Left ventricle myocardium inferior (tissue), 1 donor: Measurements from ENCODE around the gene SCIMP. TPM values are rescaled to one million over a fixed set of nuclear protein-coding genes. Genes with fewer than 3 reads are reported as not detected.
"Not testable (repeated sequence)": the region's sequence is repeated elsewhere in the genome, so short reads cannot be mapped to it uniquely, and the experiment has no call there.

ENCODE experiments used
- DNase-seq: peaks from one replicate; pipeline ENCODE4 v3.0.0-alpha.2; 2020
- H3K27ac ChIP-seq: fragments of 200-600 bp; replicated peaks from 2 replicates; pipeline ENCODE4 v1.8.0; 2021
- H3K27me3 ChIP-seq: fragments of 200-600 bp; 2 replicates; pipeline ENCODE4 v1.8.0; 2021; ENCODE audit warnings: low read depth
- H3K36me3 ChIP-seq: fragments of 200-600 bp; 2 replicates; pipeline ENCODE4 v1.8.0; 2021
- H3K4me1 ChIP-seq: fragments of 200-600 bp; 2 replicates; pipeline ENCODE4 v1.8.0; 2021
- H3K4me3 ChIP-seq: fragments of 200-600 bp; 2 replicates; pipeline ENCODE4 v1.8.0; 2021; ENCODE audit warnings: mild to moderate bottlenecking, moderate library complexity
- H3K9me3 ChIP-seq: fragments of 200-600 bp; replicated peaks from 2 replicates; pipeline ENCODE4 v1.8.0; 2021
- intact Hi-C: fragments of 100-400 bp; cut with micrococcal nuclease; formaldehyde crosslinking; loops from one replicate; pipeline ENCODE4 v1.11.0; 2022
- total RNA-seq: library from RNA; stranded (reverse); fragmentation: NEBNext Ultra II Directional; extraction: Animal tissue kit (Norgen Biotek cat#: 25700); gene quantifications from one replicate; pipeline ENCODE4 v1.2.1, GENCODE V29; 2021
- TF ChIP-seq, protein P1 (sequence below): fragments of 200-600 bp; IDR thresholded peaks from 2 replicates; pipeline ENCODE4 v1.8.0; 2021; ENCODE audit warnings: antibody characterized with exemption, mild to moderate bottlenecking, borderline replicate concordance
- donor health status: DM: no; HTN: yes; CAD: no; lungs with severe emphysema.

SCIMP gene
- total RNA-seq, 1 donor from 2014 or later, result 0.74 TPM

DNA sequence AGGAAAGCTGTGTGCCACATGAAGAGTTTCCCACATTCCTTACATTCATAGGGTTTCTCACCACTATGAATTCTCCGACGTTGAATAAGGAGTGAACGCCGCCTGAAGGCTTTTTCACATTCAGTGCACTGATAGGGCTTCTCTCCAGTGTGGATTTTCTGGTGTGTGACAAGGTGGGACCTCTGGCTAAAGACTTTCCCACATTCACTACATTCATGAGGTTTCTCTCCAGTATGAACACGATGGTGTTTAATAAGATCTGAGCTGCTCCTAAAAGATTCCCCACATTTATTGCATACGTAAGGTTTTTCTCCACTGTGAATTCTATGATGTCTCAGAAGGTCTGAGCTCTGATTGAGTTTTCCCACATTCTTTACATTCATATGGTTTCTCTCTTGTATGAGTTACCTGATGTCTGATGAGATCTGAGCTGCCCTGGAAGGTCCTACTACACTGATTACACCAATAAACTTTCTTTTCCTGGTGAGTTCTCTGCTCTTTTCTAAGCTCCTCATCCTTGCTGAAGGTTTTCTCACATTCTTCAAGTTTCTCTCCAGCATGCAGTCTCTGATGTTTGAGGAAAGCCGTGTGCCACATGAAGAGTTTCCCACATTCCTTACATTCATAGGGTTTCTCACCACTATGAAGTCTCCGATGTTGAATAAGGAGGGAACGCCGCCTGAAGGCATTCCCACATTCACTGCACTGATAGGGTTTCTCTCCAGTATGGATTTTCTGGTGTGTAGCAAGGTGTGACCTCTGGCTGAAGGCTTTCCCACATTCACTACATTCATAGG lies 53.0 kb downstream of the SCIMP start:
- DNase-seq, result no peak
- H3K27ac ChIP-seq, result no peak overlapping the region
- intact Hi-C loops, result loop anchor here (10.0 kb wide), 1 partner anchor 87 kb away; no protein-coding TSS in a partner anchor
- no peak overlapping the region for H3K4me3 ChIP-seq
- no peaks in the 10 kb centered on the region for H3K4me1 ChIP-seq
- no peaks in the 10 kb centered on the region for H3K27me3 ChIP-seq
- H3K36me3 ChIP-seq, result peaks cover 85% of the 10 kb centered on the region
- peaks cover 100% of the 10 kb centered on the region for H3K9me3 ChIP-seq
- TF ChIP-seq, protein P1, sequence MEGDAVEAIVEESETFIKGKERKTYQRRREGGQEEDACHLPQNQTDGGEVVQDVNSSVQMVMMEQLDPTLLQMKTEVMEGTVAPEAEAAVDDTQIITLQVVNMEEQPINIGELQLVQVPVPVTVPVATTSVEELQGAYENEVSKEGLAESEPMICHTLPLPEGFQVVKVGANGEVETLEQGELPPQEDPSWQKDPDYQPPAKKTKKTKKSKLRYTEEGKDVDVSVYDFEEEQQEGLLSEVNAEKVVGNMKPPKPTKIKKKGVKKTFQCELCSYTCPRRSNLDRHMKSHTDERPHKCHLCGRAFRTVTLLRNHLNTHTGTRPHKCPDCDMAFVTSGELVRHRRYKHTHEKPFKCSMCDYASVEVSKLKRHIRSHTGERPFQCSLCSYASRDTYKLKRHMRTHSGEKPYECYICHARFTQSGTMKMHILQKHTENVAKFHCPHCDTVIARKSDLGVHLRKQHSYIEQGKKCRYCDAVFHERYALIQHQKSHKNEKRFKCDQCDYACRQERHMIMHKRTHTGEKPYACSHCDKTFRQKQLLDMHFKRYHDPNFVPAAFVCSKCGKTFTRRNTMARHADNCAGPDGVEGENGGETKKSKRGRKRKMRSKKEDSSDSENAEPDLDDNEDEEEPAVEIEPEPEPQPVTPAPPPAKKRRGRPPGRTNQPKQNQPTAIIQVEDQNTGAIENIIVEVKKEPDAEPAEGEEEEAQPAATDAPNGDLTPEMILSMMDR, result no peak

DNA sequence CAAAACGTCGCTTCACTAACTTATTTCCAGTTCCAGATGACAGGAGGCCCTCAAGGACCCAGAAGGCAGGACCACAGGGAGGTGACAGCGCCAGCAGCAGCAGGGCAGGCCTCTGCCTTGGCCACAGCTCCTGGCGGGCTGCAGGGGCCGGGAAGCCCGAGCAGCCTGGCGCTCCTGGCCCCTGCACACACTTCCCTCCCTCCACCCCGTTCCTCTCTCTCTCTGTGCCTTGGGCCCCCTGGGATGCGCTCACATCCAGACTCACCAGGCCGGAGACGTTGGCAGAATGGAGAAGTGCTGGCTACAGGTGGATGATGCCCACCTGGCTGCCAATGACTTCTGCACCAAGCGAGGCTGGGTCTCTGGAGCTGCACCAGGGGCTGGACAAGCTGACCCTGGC lies 55.7 kb downstream of the SCIMP start:
- Histone ChIP-seq H3K27ac (no peak overlapping the region), H3K9me3 (peaks cover 98% of the 10 kb centered on the region), H3K4me1 (no peaks in the 10 kb centered on the region), H3K4me3 (no peak overlapping the region), H3K27me3 (no peaks in the 10 kb centered on the region), H3K36me3 (peaks cover 84% of the 10 kb centered on the region)
- intact Hi-C loops, result no loop called here
- TF ChIP-seq, protein P1, result no peak
- DNase-seq, result no peak

DNA sequence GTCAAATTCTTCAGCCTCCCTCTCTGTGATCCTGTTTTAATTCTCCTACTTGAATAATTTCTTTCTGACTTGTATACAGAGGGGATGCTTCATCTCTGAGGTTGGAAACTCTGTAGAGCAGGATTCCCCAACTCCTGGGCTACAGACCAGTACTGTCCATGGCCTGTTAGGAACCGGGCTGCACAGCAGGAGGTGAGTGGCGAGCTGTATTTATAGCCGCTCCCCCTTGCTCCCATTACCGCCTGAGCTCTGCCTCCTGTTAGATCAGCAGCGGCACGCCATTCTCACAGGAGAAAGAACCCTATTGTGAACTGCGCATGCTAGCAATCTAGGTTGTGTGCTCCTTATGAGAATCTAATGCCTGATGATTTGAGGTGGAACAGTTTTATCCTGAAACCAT lies 59.6 kb downstream of the SCIMP start:
- peaks cover 53% of the 10 kb centered on the region for H3K36me3 ChIP-seq
- intact Hi-C loops, H3K4me1 ChIP-seq, H3K27ac ChIP-seq, H3K4me3 ChIP-seq, H3K27me3 ChIP-seq, DNase-seq: not testable (repeated sequence)
- H3K9me3 ChIP-seq, result peaks cover 78% of the 10 kb centered on the region

DNA sequence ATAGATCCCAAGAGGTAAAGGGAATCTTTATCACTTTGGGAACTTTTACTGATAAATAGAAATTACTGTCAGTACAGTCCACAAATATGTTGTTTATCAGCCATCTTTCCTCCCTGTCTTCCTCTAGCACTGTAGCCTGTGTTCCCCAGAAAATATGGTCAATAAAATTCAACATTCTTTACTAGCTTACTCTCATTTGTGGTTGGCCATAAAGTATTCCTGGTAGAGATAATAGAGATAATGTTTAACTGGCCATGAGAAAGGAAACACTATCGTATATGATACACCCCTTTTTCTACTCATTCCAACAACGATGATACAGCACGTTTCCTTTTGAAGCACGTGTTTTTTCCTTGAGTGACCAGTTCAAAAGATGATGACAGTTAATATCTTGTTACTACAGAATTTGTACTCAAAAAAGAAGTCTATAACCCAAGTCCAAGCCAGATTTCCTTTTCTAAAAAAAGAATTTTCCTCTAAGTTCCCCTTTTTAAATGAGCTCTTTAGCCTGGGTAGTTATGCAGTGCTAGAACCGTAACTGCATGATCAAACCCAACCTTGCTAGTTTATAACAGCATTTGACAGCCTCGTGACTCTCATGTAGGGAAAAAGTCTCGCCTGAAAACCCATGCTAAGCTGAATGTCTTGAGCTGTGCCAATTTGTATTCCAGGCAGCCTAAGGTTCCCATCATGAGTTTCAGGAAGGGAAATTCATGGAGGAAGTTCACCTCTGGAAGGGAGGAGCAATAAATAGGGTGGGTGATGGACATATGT lies 68.7 kb downstream of the SCIMP start:
- H3K36me3 ChIP-seq, H3K9me3 ChIP-seq, intact Hi-C loops, H3K27me3 ChIP-seq, H3K4me3 ChIP-seq, DNase-seq, H3K27ac ChIP-seq, H3K4me1 ChIP-seq: not testable (repeated sequence)

DNA sequence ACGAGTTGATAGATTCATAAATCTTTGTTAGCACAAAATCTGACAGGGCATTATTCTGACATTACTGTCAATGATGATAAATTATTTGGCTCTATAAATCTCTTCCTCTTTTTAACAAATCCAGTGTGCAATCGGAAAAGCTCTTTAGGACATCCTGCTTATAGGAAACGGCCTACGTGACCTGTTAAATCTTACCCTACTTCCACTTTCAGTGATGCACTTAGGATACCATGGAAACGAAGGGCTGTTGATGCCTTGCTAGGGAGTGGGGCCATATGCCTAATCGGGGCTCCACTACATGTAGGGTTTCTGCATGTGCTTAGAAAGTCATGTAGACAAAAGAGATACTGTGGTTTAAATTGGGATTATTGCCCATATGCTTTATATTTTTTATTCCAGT lies 70.2 kb downstream of the SCIMP start:
- H3K4me1 ChIP-seq, result no peaks in the 10 kb centered on the region
- TF ChIP-seq, protein P1, result no peak
- intact Hi-C loops, result no loop called here
- DNase-seq, result no peak
- H3K4me3 ChIP-seq, result no peak overlapping the region
- no peak overlapping the region for H3K27ac ChIP-seq
- no peaks in the 10 kb centered on the region for H3K9me3 ChIP-seq
- H3K36me3 ChIP-seq, result no peaks in the 10 kb centered on the region
- peaks cover 1% of the 10 kb centered on the region for H3K27me3 ChIP-seq

DNA sequence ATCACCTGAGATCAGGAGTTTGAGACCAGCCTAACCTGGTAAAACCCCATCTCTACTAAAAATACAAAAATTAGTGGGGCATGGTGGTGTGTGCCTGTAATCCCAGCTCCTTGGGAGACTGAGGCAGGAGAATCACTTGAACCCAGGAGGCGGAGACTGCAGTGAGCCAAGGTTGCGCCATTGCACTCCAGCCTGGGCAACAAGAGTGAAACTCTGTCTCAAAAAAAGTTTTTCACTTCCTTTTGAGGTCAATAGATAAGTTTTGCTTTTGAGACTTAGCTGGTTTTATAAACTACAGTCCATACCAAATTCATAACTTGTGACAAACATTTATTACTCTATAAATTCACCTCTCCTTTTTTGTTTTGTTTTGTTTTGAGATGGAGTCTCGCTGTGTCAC lies 72.9 kb downstream of the SCIMP start:
- DNase-seq, intact Hi-C loops, H3K36me3 ChIP-seq: not testable (repeated sequence)

DNA sequence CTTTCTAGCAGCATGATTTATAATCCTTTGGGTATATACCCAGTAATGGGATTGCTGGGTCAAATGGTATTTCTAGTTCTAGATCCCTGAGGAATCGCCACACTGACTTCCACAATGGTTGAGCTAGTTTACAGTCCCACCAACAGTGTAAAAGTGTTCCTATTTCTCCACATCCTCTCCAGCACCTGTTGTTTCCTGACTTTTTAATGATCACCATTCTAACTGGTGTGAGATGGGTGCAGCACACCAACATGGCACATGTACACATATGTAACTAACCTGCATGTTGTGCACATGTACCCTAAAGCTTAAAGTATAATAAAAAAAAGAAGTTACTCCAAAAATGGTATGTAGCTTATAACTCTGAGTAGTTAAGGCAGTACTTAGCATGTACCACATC lies 74.0 kb downstream of the SCIMP start:
- H3K4me1 ChIP-seq, H3K4me3 ChIP-seq, H3K27ac ChIP-seq, H3K9me3 ChIP-seq, DNase-seq, H3K36me3 ChIP-seq, intact Hi-C loops: not testable (repeated sequence)
- peaks cover 27% of the 10 kb centered on the region for H3K27me3 ChIP-seq

More for the DNA sequence above, 72.9 kb downstream of the SCIMP start:
- not testable (repeated sequence) for H3K4me3 ChIP-seq, H3K4me1 ChIP-seq, H3K27ac ChIP-seq, H3K9me3 ChIP-seq
- H3K27me3 ChIP-seq, result peaks cover 26% of the 10 kb centered on the region

Other genes starting within 250 kb of the SCIMP start
- gene CAMTA2, start 247.2 kb downstream of the SCIMP start, total RNA-seq, result 33.8 TPM
- 3.1 TPM for gene INCA1, start 237.3 kb downstream of the SCIMP start, total RNA-seq
- 686 TPM for gene KIF1C, start 236.9 kb downstream of the SCIMP start, total RNA-seq
- gene SLC52A1, start 199.4 kb downstream of the SCIMP start, total RNA-seq, result not detected
- gene ZFP3, start 156.4 kb downstream of the SCIMP start, total RNA-seq, result 11.0 TPM
- gene ZNF232, start 123.0 kb downstream of the SCIMP start, total RNA-seq, result 4.1 TPM
- gene USP6, start 118.8 kb downstream of the SCIMP start, total RNA-seq, result 0.05 TPM
- gene ZNF594, start 43.0 kb downstream of the SCIMP start, total RNA-seq, result 7.7 TPM
- gene RABEP1, start 47.4 kb upstream of the SCIMP start, total RNA-seq, result 60.6 TPM
- gene NUP88, start 184.8 kb upstream of the SCIMP start, total RNA-seq, result 37.3 TPM
- 28.4 TPM for gene RPAIN, start 185.3 kb upstream of the SCIMP start, total RNA-seq
- 124 TPM for gene C1QBP, start 204.3 kb upstream of the SCIMP start, total RNA-seq
- 4.5 TPM for gene DHX33, start 234.1 kb upstream of the SCIMP start, total RNA-seq